ENCODE data around the gene PRAME.
"Not testable (repeated sequence)": the region's sequence is repeated elsewhere in the genome, so short reads cannot be mapped to it uniquely, and the experiment has no call there.

- not testable (repeated sequence) for TF ChIP-seq CTCF, POLR2A (IDR thresholded peaks at IDR 0.05)
Measured at GRCh38 chr22:22509912-22510311, 49.2 kb downstream of the PRAME start.

All from Peyer's patch (tissue), 4 donors.